GM21619 (cell line): ENCODE data around the gene LRRIQ4.
A peak's percentile ranks its signal among the peaks of the same experiment; 100 is the strongest.

Experiments used
- ATAC-seq: cut with Tn5 transposase; IDR thresholded peaks from one replicate; pipeline ENCODE4 v1.9.1; 2021; ENCODE audit not compliant: unreplicated experiment

The LRRIQ4 gene

DNA sequence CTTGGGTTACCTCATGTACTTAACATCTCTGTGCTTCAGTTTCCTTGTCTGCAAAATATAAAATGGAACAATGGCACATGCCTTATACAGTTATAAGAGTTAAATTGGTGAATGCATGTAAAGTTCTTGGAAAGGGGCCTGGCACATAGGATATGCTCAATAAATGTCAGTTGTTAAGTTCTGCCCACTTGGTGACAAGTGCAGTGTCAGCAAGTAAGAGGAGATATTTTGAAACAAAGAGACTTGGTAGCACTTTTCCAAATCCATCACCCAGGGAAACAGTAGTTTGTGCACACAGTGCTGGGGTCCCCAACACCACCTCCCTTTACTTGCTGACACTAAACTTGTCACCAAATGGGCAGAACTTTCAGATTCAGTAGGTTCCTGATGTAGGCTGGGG lies 37.9 kb downstream of the LRRIQ4 start:
- no peak for ATAC-seq

GRCh38 chr3:169855514-169855913 lies 42.8 kb downstream of the LRRIQ4 start:
- no peak for ATAC-seq

GRCh38 chr3:169857811-169858210 lies 45.1 kb downstream of the LRRIQ4 start:
- no peak for ATAC-seq

DNA sequence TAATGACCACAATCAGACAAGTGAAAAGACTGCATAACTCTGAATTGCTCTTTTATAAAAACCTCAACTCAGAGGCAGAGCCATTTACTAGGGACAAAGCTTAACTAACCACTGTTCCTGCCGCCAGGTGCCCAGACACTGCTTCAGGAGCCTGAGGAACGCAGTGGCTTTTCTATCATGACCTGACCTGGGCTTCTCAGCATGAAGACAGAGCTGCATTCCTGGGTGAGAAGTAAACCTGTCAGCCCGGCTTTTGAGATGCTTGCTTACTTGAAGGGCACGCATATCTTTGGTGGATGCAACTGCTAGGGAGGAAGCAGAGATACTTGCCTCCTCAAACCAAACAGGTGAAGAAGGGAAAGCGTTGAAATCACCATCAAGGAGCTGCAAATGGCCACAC lies 49.2 kb downstream of the LRRIQ4 start:
- ATAC-seq: no peak

- ATAC-seq: no peak
Measured at GRCh38 chr3:169863458-169863899, 50.8 kb downstream of the LRRIQ4 start.

DNA sequence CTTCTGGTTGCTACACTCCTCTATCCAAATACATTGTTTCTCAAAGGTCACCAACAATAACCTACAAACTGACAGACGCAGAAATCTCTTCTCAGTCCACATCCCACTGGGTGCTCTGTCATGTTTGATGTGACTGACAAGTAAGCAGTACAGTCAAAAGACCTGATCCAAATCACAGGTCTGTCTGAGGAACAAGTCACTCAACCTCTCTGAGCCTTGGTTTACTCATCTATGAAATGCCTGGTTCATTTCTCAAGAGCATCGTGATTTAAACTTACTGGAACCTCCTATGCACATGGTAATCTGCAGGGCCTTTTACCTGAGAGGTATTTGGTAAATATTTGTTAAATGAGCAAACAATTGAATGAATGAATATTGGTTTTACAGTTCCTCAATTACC lies 51.6 kb downstream of the LRRIQ4 start:
- ATAC-seq: no peak

GRCh38 chr3:169865176-169865767 lies 52.6 kb downstream of the LRRIQ4 start:
- ATAC-seq: no peak

DNA sequence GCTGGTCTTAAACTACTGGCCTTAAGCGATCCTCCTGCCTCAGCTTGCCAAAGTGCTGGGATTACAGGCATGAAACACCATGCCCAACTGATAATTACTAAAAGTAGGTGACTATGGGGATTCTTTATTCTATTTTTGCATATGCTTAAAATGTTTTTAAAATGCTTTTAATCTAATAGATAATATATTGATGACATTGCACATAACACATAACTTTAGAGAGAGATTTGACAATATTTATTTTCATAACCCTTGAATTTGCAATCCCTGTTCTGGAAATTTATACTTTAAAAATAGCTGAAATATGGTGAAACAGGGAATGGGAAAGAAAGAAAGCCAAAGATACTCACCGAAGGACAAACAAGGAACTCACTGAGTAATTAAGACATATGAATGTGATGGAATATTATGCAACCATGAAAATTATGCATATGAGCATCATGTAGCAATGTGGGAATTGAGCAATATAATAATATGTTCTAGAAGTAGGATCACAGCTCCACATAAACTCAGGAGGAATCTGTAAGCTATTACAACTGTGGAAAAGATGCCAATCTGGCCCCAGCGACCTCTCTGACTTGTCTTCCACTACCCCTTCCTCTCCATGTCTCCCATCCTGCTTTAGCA lies 55.0 kb downstream of the LRRIQ4 start:
- no peak for ATAC-seq

- ATAC-seq: no peak
Measured at GRCh38 chr3:169868369-169868768, 55.7 kb downstream of the LRRIQ4 start.

GRCh38 chr3:169869484-169870220 lies 57.0 kb downstream of the LRRIQ4 start, which contains the start of gene LRRC31:
Gene LRRC31, minus strand, starts transcription at chr3:169869935. Its CDS starts 128 bp downstream, at chr3:169869807.
- no peak for ATAC-seq

GRCh38 chr3:169871129-169871886 lies 58.6 kb downstream of the LRRIQ4 start:
- ATAC-seq: peak; percentile 62

- ATAC-seq: no peak
Measured at GRCh38 chr3:169879013-169879557, 66.4 kb downstream of the LRRIQ4 start.

- no peak for ATAC-seq
Measured at GRCh38 chr3:169879845-169880575, 67.3 kb downstream of the LRRIQ4 start.

DNA sequence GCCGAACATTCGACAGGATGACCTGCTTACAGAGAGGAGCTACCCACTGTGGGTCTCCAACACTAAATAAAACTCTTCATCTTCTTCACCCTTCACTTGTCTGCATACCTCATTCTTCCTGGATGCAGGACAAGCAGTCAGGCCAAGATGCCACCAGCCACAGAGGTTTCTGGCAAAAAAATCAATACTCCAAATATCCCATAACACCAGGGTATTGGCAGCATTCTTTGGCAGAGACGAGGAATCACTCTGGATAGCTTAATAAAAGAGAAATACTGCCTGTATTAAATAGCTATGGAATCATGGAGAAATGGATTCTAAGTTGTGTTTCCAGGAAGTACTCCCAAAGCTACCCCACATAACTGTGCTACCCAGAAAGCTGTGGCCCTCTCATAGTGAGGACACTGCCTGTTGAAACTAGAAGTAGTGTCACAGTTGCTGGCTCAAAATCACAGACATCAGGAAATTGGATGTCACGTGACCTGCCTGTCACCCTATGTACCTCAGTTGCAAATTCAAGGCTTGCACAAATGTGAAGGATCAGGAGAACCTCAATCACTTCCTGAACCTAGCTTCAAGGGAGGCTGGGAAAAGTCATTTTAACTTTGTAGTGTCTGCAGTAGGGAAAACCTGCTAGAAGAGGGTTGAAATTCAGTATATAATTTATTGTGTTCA lies 68.0 kb downstream of the LRRIQ4 start:
- ATAC-seq: no peak

- no peak for ATAC-seq
Measured at GRCh38 chr3:169886671-169887070, 74.0 kb downstream of the LRRIQ4 start.
